IPS-20b (cell line): ENCODE measurements around the gene ATP5F1B.
"Not testable (repeated sequence)": the region's sequence is repeated elsewhere in the genome, so short reads cannot be mapped to it uniquely, and the experiment has no call there.

Experiments used
- H3K27ac ChIP-seq: one replicate; pipeline ENCODE4 v1.5.1; 2013; ENCODE audit warnings: low read length
- H3K27me3 ChIP-seq: 2 replicates; pipeline ENCODE4 v1.6.1; 2013; ENCODE audit warnings: mild to moderate bottlenecking, low read length, inconsistent platforms; ENCODE audit not compliant: insufficient read depth
- H3K36me3 ChIP-seq: 2 replicates; pipeline ENCODE4 v1.6.1; 2013; ENCODE audit warnings: low read depth, mild to moderate bottlenecking, inconsistent platforms, low read length, moderate library complexity; ENCODE audit not compliant: insufficient read depth
- H3K4me1 ChIP-seq: 2 replicates; pipeline ENCODE4 v1.6.1; 2013; ENCODE audit warnings: mild to moderate bottlenecking, control low read depth, inconsistent platforms, low read length, moderate library complexity; ENCODE audit not compliant: insufficient read depth
- H3K4me3 ChIP-seq: 2 replicates; pipeline ENCODE4 v1.5.1; 2013; ENCODE audit warnings: mild to moderate bottlenecking, low read length, inconsistent platforms
- H3K9ac ChIP-seq: 2 replicates; pipeline ENCODE4 v1.6.1; 2013; ENCODE audit warnings: low read depth, mild to moderate bottlenecking, inconsistent platforms, low read length, moderate library complexity
- H3K9me3 ChIP-seq: 2 replicates; pipeline ENCODE4 v1.6.1; 2013; ENCODE audit warnings: mild to moderate bottlenecking, low read depth, low read length, inconsistent platforms; ENCODE audit not compliant: insufficient read depth

The ATP5F1B gene

DNA sequence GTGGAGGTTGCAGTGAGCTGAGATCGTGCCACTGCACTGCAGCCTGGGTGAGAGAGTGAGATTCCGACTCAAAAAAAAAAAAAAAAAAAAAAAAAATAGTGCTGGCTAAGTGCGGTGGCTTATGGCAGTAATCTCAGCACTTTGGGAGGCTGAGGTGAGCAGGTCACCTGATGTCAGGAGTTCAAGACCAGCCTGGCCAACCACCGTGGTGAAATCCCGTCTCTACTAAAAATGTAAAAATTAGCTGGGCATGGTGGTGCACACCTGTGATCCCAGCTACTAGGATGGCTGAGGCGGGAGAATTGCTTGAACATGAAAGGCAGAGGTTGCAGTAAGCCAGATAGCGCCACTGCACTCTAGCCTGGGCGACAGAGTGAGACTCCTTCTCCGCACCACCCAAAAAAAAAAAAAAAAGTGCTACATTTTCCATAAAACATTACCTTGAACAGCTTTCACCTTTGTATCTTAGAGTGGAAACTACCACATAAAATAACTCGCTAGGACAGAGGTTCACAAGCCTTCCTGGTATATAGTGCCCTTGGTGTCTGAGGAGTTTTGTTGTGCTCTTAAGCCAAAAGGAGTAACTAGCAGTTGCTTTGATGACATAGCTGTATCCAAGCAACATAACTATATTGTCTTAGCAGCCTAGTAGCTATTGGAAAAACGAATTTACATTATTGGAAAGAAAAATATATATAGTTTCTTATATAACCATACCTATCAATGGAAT lies 31.2 kb upstream of the ATP5F1B start:
- Histone ChIP-seq H3K9me3 (no peaks in the 10 kb centered on the region), H3K4me1 (no peaks in the 10 kb centered on the region), H3K36me3 (peaks cover 54% of the 10 kb centered on the region), H3K27ac (no peak overlapping the region), H3K27me3 (no peaks in the 10 kb centered on the region), H3K4me3 (no peak overlapping the region), H3K9ac (no peak overlapping the region)

DNA sequence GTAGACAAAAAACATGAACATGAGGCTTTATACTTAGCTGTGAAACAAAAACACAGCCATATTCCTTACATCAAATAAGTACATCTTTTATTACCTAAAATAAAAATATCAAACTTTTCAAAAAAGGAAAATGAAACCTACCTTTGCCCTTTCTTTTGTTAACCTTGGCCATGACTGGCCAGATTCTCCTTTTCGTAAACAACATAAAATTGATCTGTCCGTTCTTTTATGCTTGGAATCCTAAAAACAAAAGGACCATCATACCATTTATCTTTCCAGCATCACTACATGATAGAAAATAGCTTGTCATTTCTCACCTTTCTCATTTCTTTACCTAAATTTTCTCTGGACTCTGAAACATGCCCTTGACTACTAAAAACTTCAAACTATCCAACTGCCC lies 25.8 kb upstream of the ATP5F1B start:
- H3K9me3 ChIP-seq, result no peaks in the 10 kb centered on the region
- no peak overlapping the region for H3K27ac ChIP-seq
- no peaks in the 10 kb centered on the region for H3K4me1 ChIP-seq
- H3K27me3 ChIP-seq, result no peaks in the 10 kb centered on the region
- peaks cover 73% of the 10 kb centered on the region for H3K36me3 ChIP-seq
- no peak overlapping the region for H3K9ac ChIP-seq
- H3K4me3 ChIP-seq, result no peak overlapping the region

DNA sequence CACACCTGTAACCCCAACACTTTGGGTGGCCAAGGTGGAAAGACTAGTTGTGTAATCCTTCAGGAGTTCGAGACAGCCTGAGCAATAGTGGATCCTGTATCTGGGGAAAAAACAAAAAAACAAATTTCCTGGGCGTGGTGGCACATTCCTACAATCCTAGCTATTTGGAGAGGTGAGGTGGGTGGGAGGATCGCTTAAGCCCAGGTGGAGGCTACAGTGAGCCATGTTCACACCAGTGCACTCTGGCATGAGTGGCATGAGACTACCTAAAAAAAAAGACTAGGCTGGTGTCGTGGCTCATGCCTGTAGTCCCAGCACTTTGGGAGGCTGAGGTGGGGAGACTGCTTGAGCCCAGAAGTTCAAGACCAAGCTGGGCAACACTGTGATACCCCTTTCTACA lies 25.1 kb upstream of the ATP5F1B start:
- no peaks in the 10 kb centered on the region for H3K4me1 ChIP-seq

DNA sequence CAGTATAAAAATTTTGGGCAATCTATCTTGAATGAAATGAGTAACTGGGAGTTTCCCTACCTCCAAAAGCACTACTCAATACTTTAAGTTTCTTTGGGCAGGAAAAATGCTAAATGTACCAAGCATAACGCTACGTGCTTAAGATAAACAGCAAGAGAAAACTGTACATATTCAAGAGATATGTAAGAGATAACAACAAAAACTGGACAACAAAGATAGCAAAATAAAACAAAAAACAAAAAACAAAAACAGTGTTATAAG lies 22.3 kb upstream of the ATP5F1B start:
- Histone ChIP-seq H3K9ac (no peak overlapping the region), H3K9me3 (no peaks in the 10 kb centered on the region), H3K27me3 (no peaks in the 10 kb centered on the region), H3K27ac (no peak overlapping the region), H3K4me3 (no peak overlapping the region), H3K36me3 (peaks cover 100% of the 10 kb centered on the region), H3K4me1 (no peaks in the 10 kb centered on the region)

More for the DNA sequence above, 25.1 kb upstream of the ATP5F1B start:
- Histone ChIP-seq H3K9ac (no peak overlapping the region), H3K27ac (no peak overlapping the region), H3K36me3 (peaks cover 81% of the 10 kb centered on the region), H3K9me3 (no peaks in the 10 kb centered on the region), H3K27me3 (no peaks in the 10 kb centered on the region), H3K4me3 (no peak overlapping the region)

GRCh38 chr12:56661979-56662638 lies 16.3 kb upstream of the ATP5F1B start:
- no peak overlapping the region for H3K27ac ChIP-seq
- peaks cover 47% of the 10 kb centered on the region for H3K36me3 ChIP-seq
- H3K9me3 ChIP-seq, result no peaks in the 10 kb centered on the region
- H3K27me3 ChIP-seq, result no peaks in the 10 kb centered on the region
- H3K4me1 ChIP-seq, result no peaks in the 10 kb centered on the region
- H3K9ac ChIP-seq, result no peak overlapping the region
- no peak overlapping the region for H3K4me3 ChIP-seq

DNA sequence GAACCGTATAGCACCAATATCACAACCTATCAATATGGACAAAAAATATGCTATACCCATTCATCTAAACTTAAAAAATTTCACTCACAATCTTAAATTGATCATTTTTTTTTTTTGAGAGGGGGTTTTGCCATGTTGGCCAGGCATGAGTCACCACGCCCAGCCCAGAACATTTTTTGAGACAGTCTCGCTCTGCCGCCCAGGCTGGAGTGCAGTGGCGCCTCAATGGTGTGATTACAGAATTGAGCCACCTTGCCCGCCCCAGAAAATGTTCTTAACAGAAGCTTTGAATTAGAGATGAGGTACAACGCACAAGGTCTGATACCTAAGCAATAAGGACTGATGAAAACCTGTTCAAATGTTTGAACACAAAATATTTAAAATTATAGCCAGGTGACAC lies 15.8 kb upstream of the ATP5F1B start:
- H3K36me3 ChIP-seq, result peaks cover 42% of the 10 kb centered on the region
- no peak overlapping the region for H3K4me3 ChIP-seq
- no peaks in the 10 kb centered on the region for H3K27me3 ChIP-seq
- no peaks in the 10 kb centered on the region for H3K4me1 ChIP-seq
- no peak overlapping the region for H3K9ac ChIP-seq
- H3K27ac ChIP-seq, result no peak overlapping the region
- H3K9me3 ChIP-seq, result no peaks in the 10 kb centered on the region

GRCh38 chr12:56658921-56659320 lies 13.1 kb upstream of the ATP5F1B start:
- no peak overlapping the region for H3K9ac ChIP-seq
- H3K4me3 ChIP-seq, result no peak overlapping the region
- H3K36me3 ChIP-seq, result peaks cover 15% of the 10 kb centered on the region
- no peaks in the 10 kb centered on the region for H3K4me1 ChIP-seq
- no peaks in the 10 kb centered on the region for H3K27me3 ChIP-seq
- no peak overlapping the region for H3K27ac ChIP-seq
- peaks cover 10% of the 10 kb centered on the region; the same call in 1 of the 2 replicates for H3K9me3 ChIP-seq

DNA sequence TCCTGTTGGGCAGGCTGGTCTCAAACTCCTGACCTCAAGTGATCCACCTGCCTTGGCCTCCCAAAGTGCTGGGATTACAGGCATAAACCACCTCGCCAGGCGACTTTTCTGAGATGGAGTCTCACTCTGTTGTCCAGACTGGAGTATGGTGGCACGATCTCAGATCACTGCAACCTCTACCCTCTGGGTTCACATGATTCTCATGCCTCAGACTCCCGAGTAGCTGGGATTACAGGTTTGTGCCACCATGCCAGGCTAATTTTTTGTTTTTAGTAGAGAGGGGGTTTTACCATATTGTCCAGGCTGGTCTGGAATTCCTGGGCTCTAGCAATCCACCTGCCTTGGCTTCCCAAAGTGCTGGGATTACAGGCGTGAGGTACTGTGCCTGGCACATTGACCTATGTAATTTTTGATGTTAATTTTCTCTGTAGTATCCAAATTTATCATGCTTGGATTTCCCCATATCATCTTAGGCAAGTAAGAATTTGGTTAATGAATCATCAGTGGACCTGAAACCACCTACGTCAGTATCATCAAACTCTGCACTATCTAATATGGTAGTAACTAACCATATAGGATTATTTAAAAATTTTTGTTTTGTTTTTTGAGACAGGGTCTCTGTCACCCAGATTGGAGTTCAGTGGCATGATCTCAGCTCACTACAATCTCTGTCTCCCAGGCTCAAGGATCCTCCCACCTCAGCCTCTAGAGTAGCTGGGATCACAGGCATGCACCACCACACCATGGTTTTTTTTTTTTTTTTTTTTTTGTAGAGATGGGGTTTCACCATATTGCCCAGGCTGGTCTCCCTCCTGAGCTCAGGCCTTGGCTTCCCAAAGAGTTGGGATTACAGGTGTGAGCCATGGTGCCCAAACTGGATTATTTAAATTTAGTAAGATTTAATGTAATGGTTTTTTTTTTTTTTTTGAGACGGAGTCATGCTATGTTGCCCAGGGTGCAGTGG lies 11.9 kb upstream of the ATP5F1B start:
- peaks cover 22% of the 10 kb centered on the region for H3K9me3 ChIP-seq
- peaks cover 3% of the 10 kb centered on the region; the same call in 1 of the 2 replicates for H3K36me3 ChIP-seq
- no peak overlapping the region for H3K4me3 ChIP-seq
- no peak overlapping the region for H3K27ac ChIP-seq
- no peaks in the 10 kb centered on the region for H3K27me3 ChIP-seq
- no peaks in the 10 kb centered on the region for H3K4me1 ChIP-seq
- no peak overlapping the region for H3K9ac ChIP-seq

- H3K36me3 ChIP-seq, H3K4me3 ChIP-seq, H3K27ac ChIP-seq, H3K4me1 ChIP-seq, H3K27me3 ChIP-seq, H3K9ac ChIP-seq: not testable (repeated sequence)
- H3K9me3 ChIP-seq, result peaks cover 24% of the 10 kb centered on the region
Observed at GRCh38 chr12:56653781-56654180, 8.0 kb upstream of the ATP5F1B start.

GRCh38 chr12:56648023-56648422 lies 2.2 kb upstream of the ATP5F1B start:
- not testable (repeated sequence) for H3K4me3 ChIP-seq, H3K4me1 ChIP-seq, H3K27me3 ChIP-seq, H3K9me3 ChIP-seq, H3K27ac ChIP-seq, H3K9ac ChIP-seq
- H3K36me3 ChIP-seq, result peaks cover 26% of the 10 kb centered on the region

GRCh38 chr12:56645201-56645716 lies 525 bp downstream of the ATP5F1B start:
- peaks cover 54% of the 10 kb centered on the region for H3K36me3 ChIP-seq
- H3K4me1 ChIP-seq, result peaks cover 4% of the 10 kb centered on the region; the same call in 1 of the 2 replicates
- peak overlapping the region; percentile 78 for H3K27ac ChIP-seq
- no peaks in the 10 kb centered on the region for H3K27me3 ChIP-seq
- peak overlapping the region; percentile 95 for H3K4me3 ChIP-seq
- peak overlapping the region; percentile 98 for H3K9ac ChIP-seq
- H3K9me3 ChIP-seq, result no peaks in the 10 kb centered on the region
